H1 (cell line): ENCODE data around the gene PVR.

Source experiments
- EZH2 ChIP-seq: fragments of 200-600 bp; sonication (generic); IDR thresholded peaks from 2 replicates; pipeline ENCODE4 v1.7.1; 2012; ENCODE audit warnings: low read depth, mild to moderate bottlenecking, moderate library complexity, low read length, inconsistent platforms; ENCODE audit not compliant: severe bottlenecking
- TBP ChIP-seq: IDR thresholded peaks from 2 replicates; pipeline ENCODE4 v1.6.1; 2011; ENCODE audit warnings: low read depth, low read length, improper control_type of control experiment
- TF ChIP-seq, protein P1 (sequence below), 3 experiments: IDR thresholded peaks; 1 replicate in 2 of 3; 2 replicates in 1 of 3; pipeline versions ENCODE4 v1.5.1 to v1.6.1; 2011; ENCODE audit warnings: low read length in 3 of 3, mild to moderate bottlenecking in 3 of 3, inconsistent platforms in 2 of 3, low read depth in 1 of 3, moderate library complexity in 1 of 3; ENCODE audit not compliant: insufficient read depth in 1 of 3; ENCODE audit errors: control extremely low read depth in 1 of 3

DNA sequence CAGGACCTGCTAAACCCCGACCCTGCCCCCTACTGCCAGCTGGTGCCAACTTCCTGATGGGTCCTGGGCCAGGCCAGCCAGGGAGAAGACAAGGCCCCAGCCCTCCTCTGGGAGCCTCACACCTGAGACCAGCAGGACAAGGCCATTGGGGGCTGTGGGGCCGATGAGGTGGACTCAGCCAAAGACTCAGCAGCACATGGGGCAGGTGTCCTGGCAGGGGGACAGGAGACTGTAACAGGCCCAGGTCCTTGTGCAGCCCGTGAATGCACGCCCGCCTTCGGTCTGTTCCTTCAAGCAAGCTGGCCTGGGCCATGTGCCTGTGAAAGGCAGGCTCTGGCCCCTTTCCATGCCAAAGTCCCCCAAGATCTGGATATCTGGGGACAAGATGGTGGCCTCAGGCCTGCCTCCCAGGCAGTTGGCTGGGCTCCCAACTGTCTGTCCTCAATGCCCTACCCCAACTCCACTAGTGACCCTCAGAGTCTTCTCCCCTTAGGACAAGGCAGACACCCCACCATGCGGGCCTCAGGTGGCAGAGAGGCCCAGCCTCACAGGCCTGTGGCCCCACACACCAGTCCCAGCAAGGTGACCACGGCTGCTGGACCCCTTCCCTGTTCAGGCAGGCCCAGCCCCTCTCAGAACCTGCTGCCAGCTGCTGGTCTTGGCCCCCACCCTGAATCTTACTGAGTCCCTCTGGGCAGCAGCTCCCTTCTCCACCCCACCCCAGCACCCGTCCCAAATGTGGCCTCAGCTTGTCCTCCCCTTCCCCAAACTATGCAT is 39.9 kb downstream of the PVR start:
- TF ChIP-seq TBP (no peak), EZH2 (no peak)
- TF ChIP-seq, protein P1, sequence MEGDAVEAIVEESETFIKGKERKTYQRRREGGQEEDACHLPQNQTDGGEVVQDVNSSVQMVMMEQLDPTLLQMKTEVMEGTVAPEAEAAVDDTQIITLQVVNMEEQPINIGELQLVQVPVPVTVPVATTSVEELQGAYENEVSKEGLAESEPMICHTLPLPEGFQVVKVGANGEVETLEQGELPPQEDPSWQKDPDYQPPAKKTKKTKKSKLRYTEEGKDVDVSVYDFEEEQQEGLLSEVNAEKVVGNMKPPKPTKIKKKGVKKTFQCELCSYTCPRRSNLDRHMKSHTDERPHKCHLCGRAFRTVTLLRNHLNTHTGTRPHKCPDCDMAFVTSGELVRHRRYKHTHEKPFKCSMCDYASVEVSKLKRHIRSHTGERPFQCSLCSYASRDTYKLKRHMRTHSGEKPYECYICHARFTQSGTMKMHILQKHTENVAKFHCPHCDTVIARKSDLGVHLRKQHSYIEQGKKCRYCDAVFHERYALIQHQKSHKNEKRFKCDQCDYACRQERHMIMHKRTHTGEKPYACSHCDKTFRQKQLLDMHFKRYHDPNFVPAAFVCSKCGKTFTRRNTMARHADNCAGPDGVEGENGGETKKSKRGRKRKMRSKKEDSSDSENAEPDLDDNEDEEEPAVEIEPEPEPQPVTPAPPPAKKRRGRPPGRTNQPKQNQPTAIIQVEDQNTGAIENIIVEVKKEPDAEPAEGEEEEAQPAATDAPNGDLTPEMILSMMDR (IDR thresholded peaks at IDR 0.05; ENCODE audit: control extremely low read depth in 1 of 3, insufficient read depth in 1 of 3, low read depth in 1 of 3, low read length in 3 of 3) = no peak
